ENCODE data around the gene CCAR1.
A peak's percentile ranks its signal among the peaks of the same experiment; 100 is the strongest.
"Not testable (repeated sequence)": the region's sequence is repeated elsewhere in the genome, so short reads cannot be mapped to it uniquely, and the experiment has no call there.

Gene CCAR1

DNA sequence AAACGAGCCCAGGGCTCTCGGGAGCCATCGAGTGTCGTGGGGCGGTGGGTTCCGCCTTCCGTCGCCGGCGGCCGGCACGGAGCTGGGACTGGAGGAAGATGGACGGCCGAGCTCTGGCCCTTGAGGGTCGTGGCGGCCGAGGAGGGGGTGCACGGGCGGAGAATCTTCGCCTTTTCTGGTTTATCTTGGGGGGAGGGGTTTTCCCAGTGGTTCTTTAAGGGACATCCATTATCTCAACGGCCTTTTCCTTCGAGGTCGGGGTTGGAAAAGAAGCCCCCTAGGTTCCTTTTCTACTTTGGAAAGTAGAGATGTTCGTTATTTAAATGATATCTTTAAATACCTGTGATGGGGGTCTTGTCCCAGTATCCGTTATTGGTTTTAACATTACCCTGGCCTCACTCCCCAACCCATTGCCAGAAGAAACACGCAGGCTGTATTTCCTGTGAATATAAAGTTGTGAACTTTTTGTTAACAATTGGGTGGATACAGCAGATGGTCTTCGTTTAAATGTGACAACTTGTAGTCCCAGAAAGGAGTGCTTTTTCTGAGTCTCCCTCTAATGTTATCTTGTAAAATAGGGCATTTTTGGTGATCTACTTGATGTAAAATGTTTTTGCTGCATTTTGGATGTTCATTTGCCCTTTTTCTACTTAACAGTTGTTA, 765 bp downstream of the CCAR1 start:
- Histone ChIP-seq H3K9me3 (ENCODE audit: control insufficient read depth, low read length) (no peaks in the 10 kb centered on the region), H3K4me3 (ENCODE audit: insufficient read depth, low read depth, low read length, poor library complexity, severe bottlenecking) (peak overlapping the region; percentile 90), H3K27ac (ENCODE audit: insufficient read depth, low read length, poor library complexity, severe bottlenecking) (peak overlapping the region; percentile 92), H3K36me3 (ENCODE audit: control insufficient read depth, insufficient read depth, low read length) (peaks cover 22% of the 10 kb centered on the region), H3K4me1 (ENCODE audit: control insufficient read depth, insufficient read depth, low read length, poor library complexity, severe bottlenecking) (peaks cover 8% of the 10 kb centered on the region), H3K27me3 (replicated peaks; ENCODE audit: control insufficient read depth, insufficient read depth, low read length, poor library complexity, severe bottlenecking) (no peaks in the 10 kb centered on the region)
- DNase-seq, result no peak

- peaks cover 33% of the 10 kb centered on the region for H3K36me3 ChIP-seq (ENCODE audit: control insufficient read depth, insufficient read depth, low read length)
Measured at GRCh38 chr10:68725016-68725415, 4.0 kb downstream of the CCAR1 start.

GRCh38 chr10:68727146-68727545, 6.1 kb downstream of the CCAR1 start:
- Histone ChIP-seq H3K9me3 (ENCODE audit: control insufficient read depth, low read length) (no peaks in the 10 kb centered on the region), H3K4me1 (ENCODE audit: control insufficient read depth, insufficient read depth, low read length, poor library complexity, severe bottlenecking) (peaks cover 6% of the 10 kb centered on the region), H3K27me3 (replicated peaks; ENCODE audit: control insufficient read depth, insufficient read depth, low read length, poor library complexity, severe bottlenecking) (no peaks in the 10 kb centered on the region), H3K4me3 (ENCODE audit: insufficient read depth, low read depth, low read length, poor library complexity, severe bottlenecking) (no peak overlapping the region), H3K27ac (ENCODE audit: insufficient read depth, low read length, poor library complexity, severe bottlenecking) (no peak overlapping the region), H3K36me3 (ENCODE audit: control insufficient read depth, insufficient read depth, low read length) (peaks cover 41% of the 10 kb centered on the region)
- DNase-seq, result no peak

More at GRCh38 chr10:68725016-68725415, 4.0 kb downstream of the CCAR1 start:
- Histone ChIP-seq H3K27me3 (replicated peaks; ENCODE audit: control insufficient read depth, insufficient read depth, low read length, poor library complexity, severe bottlenecking) (no peaks in the 10 kb centered on the region), H3K4me1 (ENCODE audit: control insufficient read depth, insufficient read depth, low read length, poor library complexity, severe bottlenecking) (peaks cover 8% of the 10 kb centered on the region), H3K9me3 (ENCODE audit: control insufficient read depth, low read length) (no peaks in the 10 kb centered on the region), H3K27ac (ENCODE audit: insufficient read depth, low read length, poor library complexity, severe bottlenecking) (no peak overlapping the region), H3K4me3 (ENCODE audit: insufficient read depth, low read depth, low read length, poor library complexity, severe bottlenecking) (no peak overlapping the region)
- no peak for DNase-seq

DNA sequence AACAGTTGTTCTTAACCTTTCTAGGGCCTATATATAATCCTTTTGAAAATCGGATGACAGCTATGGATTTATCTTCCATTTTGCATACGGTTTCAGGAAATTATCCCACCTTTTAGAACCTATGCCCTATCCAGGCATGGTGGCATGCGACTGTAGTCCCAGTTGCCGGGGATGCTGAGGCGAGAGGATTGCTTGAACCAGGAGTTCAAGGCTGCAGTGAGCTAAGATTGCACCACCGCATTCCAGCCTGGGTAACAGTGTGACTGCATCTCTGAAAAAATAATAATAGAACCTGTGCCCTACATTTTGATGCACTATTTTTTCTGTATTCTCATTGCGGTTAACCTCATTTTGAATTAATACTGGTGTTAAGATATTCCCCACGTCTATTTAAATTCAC, 11.6 kb downstream of the CCAR1 start:
- DNase-seq, result no peak
- no peak overlapping the region for H3K27ac ChIP-seq (ENCODE audit: insufficient read depth, low read length, poor library complexity, severe bottlenecking)
- no peaks in the 10 kb centered on the region for H3K9me3 ChIP-seq (ENCODE audit: control insufficient read depth, low read length)
- no peaks in the 10 kb centered on the region for H3K4me1 ChIP-seq (ENCODE audit: control insufficient read depth, insufficient read depth, low read length, poor library complexity, severe bottlenecking)
- H3K36me3 ChIP-seq (ENCODE audit: control insufficient read depth, insufficient read depth, low read length), result peaks cover 48% of the 10 kb centered on the region
- no peaks in the 10 kb centered on the region for H3K27me3 ChIP-seq (replicated peaks; ENCODE audit: control insufficient read depth, insufficient read depth, low read length, poor library complexity, severe bottlenecking)
- no peak overlapping the region for H3K4me3 ChIP-seq (ENCODE audit: insufficient read depth, low read depth, low read length, poor library complexity, severe bottlenecking)

DNA sequence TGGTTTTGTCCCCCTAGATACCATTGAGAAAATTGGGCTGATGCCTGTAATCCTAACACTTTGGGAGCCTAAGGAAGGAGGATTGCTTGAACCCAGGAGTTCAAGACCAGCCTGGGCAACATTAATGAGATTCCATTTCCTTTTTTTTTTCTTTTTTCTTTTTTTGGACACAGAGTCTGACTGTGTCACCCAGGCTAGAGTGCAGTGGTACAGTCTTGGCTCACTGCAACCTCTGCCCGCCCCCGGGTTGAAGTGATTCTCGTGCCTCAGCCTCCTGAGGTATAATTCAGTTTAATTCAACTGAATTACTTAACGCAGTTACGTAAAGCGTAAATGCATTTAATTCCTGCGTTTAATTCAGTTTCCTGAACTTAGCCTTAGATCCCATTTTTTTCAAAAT, 13.3 kb downstream of the CCAR1 start:
- Histone ChIP-seq H3K9me3 (ENCODE audit: control insufficient read depth, low read length) (no peaks in the 10 kb centered on the region), H3K4me3 (ENCODE audit: insufficient read depth, low read depth, low read length, poor library complexity, severe bottlenecking) (no peak overlapping the region), H3K27me3 (replicated peaks; ENCODE audit: control insufficient read depth, insufficient read depth, low read length, poor library complexity, severe bottlenecking) (no peaks in the 10 kb centered on the region), H3K36me3 (ENCODE audit: control insufficient read depth, insufficient read depth, low read length) (peaks cover 51% of the 10 kb centered on the region), H3K4me1 (ENCODE audit: control insufficient read depth, insufficient read depth, low read length, poor library complexity, severe bottlenecking) (no peaks in the 10 kb centered on the region), H3K27ac (ENCODE audit: insufficient read depth, low read length, poor library complexity, severe bottlenecking) (no peak overlapping the region)
- DNase-seq, result no peak

DNA sequence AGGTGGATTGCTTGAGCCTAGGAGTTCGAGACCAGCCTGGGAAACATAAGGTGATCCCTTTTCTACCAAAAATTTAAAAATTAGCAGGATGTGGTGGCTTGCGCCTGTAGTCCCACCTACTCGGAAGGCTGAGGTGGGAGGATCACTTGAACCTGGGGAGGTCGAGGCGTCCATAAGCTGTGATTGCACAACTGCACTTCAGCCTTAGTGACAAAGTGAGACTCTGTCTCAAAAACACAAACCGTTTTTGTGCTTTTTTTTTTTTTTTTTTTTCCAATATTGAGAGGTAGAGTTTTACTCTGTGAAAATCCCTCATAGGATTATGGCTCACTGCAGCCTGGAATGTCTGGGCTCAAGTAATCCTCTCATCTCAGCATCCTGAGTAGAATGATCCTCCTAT, 14.1 kb downstream of the CCAR1 start:
- DNase-seq, result no peak
- no peaks in the 10 kb centered on the region for H3K4me1 ChIP-seq (ENCODE audit: control insufficient read depth, insufficient read depth, low read length, poor library complexity, severe bottlenecking)
- no peak overlapping the region for H3K27ac ChIP-seq (ENCODE audit: insufficient read depth, low read length, poor library complexity, severe bottlenecking)
- H3K27me3 ChIP-seq (replicated peaks; ENCODE audit: control insufficient read depth, insufficient read depth, low read length, poor library complexity, severe bottlenecking), result no peaks in the 10 kb centered on the region
- H3K36me3 ChIP-seq (ENCODE audit: control insufficient read depth, insufficient read depth, low read length), result peaks cover 58% of the 10 kb centered on the region
- no peak overlapping the region for H3K4me3 ChIP-seq (ENCODE audit: insufficient read depth, low read depth, low read length, poor library complexity, severe bottlenecking)
- H3K9me3 ChIP-seq (ENCODE audit: control insufficient read depth, low read length), result no peaks in the 10 kb centered on the region

- H3K4me3 ChIP-seq (ENCODE audit: insufficient read depth, low read depth, low read length, poor library complexity, severe bottlenecking); DNase-seq; H3K9me3 ChIP-seq (ENCODE audit: control insufficient read depth, low read length); H3K27ac ChIP-seq (ENCODE audit: insufficient read depth, low read length, poor library complexity, severe bottlenecking); H3K4me1 ChIP-seq (ENCODE audit: control insufficient read depth, insufficient read depth, low read length, poor library complexity, severe bottlenecking); H3K27me3 ChIP-seq (replicated peaks; ENCODE audit: control insufficient read depth, insufficient read depth, low read length, poor library complexity, severe bottlenecking): not testable (repeated sequence)
- H3K36me3 ChIP-seq (ENCODE audit: control insufficient read depth, insufficient read depth, low read length), result peaks cover 63% of the 10 kb centered on the region
Measured at GRCh38 chr10:68735739-68736138, 14.7 kb downstream of the CCAR1 start.

DNA sequence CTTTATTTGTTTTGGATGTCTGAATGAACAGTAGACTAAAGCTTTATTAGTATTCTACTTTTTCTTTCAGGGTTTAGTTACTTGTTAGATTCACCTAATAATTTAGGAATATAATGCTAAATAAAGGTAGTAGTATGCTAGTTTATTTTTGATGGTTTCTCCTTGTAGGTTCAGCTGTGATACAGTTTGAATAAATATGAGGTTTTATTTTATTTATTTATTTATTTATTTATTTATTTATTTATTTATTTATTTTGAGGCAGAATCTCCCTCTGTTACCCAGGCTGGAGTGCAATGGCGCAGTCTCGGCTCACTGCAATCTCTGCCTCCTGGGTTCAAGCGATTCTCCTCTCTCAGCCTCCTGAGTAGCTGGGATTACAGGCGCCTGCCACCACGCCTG, 19.6 kb downstream of the CCAR1 start:
- DNase-seq; H3K4me1 ChIP-seq (ENCODE audit: control insufficient read depth, insufficient read depth, low read length, poor library complexity, severe bottlenecking); H3K27ac ChIP-seq (ENCODE audit: insufficient read depth, low read length, poor library complexity, severe bottlenecking); H3K27me3 ChIP-seq (replicated peaks; ENCODE audit: control insufficient read depth, insufficient read depth, low read length, poor library complexity, severe bottlenecking); H3K9me3 ChIP-seq (ENCODE audit: control insufficient read depth, low read length); H3K4me3 ChIP-seq (ENCODE audit: insufficient read depth, low read depth, low read length, poor library complexity, severe bottlenecking): not testable (repeated sequence)
- peaks cover 68% of the 10 kb centered on the region for H3K36me3 ChIP-seq (ENCODE audit: control insufficient read depth, insufficient read depth, low read length)

DNA sequence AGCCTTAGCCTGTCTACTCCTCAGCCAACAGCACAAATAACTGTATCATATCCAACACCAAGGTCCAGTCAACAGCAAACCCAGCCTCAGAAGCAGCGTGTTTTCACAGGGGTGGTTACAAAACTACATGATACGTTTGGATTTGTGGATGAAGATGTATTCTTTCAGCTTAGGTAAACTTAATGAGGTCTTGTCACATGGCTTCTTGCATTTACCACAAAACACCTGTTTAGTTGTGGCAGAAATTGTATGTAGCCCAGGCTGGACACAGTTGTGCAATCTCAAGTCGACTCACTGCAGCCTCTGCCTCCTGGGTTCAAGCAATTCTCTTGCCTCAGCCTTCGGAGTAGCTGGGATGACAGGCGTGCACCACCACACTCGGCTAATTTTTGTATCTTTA, 21.4 kb downstream of the CCAR1 start:
- Histone ChIP-seq H3K4me1 (ENCODE audit: control insufficient read depth, insufficient read depth, low read length, poor library complexity, severe bottlenecking) (no peaks in the 10 kb centered on the region), H3K36me3 (ENCODE audit: control insufficient read depth, insufficient read depth, low read length) (peaks cover 60% of the 10 kb centered on the region), H3K9me3 (ENCODE audit: control insufficient read depth, low read length) (no peaks in the 10 kb centered on the region), H3K27me3 (replicated peaks; ENCODE audit: control insufficient read depth, insufficient read depth, low read length, poor library complexity, severe bottlenecking) (no peaks in the 10 kb centered on the region), H3K27ac (ENCODE audit: insufficient read depth, low read length, poor library complexity, severe bottlenecking) (no peak overlapping the region), H3K4me3 (ENCODE audit: insufficient read depth, low read depth, low read length, poor library complexity, severe bottlenecking) (no peak overlapping the region)
- no peak for DNase-seq

GRCh38 chr10:68752711-68753350, 31.8 kb downstream of the CCAR1 start:
- Histone ChIP-seq H3K4me1 (ENCODE audit: control insufficient read depth, insufficient read depth, low read length, poor library complexity, severe bottlenecking) (no peaks in the 10 kb centered on the region), H3K4me3 (ENCODE audit: insufficient read depth, low read depth, low read length, poor library complexity, severe bottlenecking) (no peak overlapping the region), H3K36me3 (ENCODE audit: control insufficient read depth, insufficient read depth, low read length) (peaks cover 86% of the 10 kb centered on the region), H3K27me3 (replicated peaks; ENCODE audit: control insufficient read depth, insufficient read depth, low read length, poor library complexity, severe bottlenecking) (no peaks in the 10 kb centered on the region), H3K27ac (ENCODE audit: insufficient read depth, low read length, poor library complexity, severe bottlenecking) (no peak overlapping the region), H3K9me3 (ENCODE audit: control insufficient read depth, low read length) (no peaks in the 10 kb centered on the region)
- DNase-seq, result no peak

All from effector memory CD4-positive, alpha-beta T cell (primary cell).